ENCODE results near the gene IDI2. TPM values are rescaled to one million over a fixed set of nuclear protein-coding genes. Genes with fewer than 3 reads are reported as not detected.

IDI2 gene
- total RNA-seq, 2 donors from 2014 or later: 0.24 TPM; not detected in 1

GRCh38 chr10:985361-985760, 40.3 kb downstream of the IDI2 start:
- Histone ChIP-seq H3K4me3 (no peak overlapping the region), H3K27me3 (no peaks in the 10 kb centered on the region), H3K9me3 (no peaks in the 10 kb centered on the region), H3K36me3 (no peaks in the 10 kb centered on the region), H3K4me1 (peaks cover 0 to 39% of the 10 kb centered on the region in 2 donors), H3K27ac (no peak overlapping the region)
- no peak for DNase-seq (ENCODE audit: low spot score)
- TF ChIP-seq CTCF (IDR thresholded peaks at IDR 0.05): no peak

DNA sequence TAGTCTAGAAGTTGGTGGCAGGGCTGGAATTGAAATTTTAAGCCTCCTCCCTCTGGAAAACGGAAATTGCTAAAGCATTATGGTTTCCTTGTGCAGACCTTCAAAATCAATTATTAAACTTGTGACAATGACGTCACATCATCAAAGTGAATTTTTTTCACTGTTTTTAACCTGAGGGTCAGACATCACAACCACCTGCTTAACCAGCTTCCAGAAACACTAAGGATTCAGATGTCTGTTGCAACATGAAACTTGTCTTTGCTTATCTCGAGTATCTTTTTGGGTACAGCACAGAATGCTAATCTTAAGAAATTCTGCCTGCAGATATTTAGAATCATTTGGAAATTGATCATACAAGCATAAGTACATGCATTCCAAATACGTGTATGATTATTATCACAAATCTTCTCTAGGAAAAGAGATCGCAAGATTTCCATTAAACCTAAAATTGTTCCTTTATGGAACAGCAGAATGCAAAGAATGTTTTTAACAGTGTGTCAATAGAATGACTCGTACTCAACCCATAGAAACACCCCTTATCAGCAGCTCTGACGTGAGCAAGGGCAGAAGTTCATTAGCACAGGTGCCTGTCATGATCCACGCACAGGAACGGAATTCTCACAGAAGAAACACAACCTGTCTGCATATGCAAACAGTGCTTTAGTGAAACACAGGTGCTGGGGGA, 41.5 kb downstream of the IDI2 start:
- no peak for DNase-seq (ENCODE audit: low spot score)
- Histone ChIP-seq H3K27ac (no peak overlapping the region), H3K4me1 (peaks cover 0 to 27% of the 10 kb centered on the region in 2 donors), H3K27me3 (no peaks in the 10 kb centered on the region), H3K9me3 (peaks cover 0 to 6% of the 10 kb centered on the region in 2 donors), H3K4me3 (no peak overlapping the region), H3K36me3 (no peaks in the 10 kb centered on the region)
- no peak for TF ChIP-seq CTCF (IDR thresholded peaks at IDR 0.05)

DNA sequence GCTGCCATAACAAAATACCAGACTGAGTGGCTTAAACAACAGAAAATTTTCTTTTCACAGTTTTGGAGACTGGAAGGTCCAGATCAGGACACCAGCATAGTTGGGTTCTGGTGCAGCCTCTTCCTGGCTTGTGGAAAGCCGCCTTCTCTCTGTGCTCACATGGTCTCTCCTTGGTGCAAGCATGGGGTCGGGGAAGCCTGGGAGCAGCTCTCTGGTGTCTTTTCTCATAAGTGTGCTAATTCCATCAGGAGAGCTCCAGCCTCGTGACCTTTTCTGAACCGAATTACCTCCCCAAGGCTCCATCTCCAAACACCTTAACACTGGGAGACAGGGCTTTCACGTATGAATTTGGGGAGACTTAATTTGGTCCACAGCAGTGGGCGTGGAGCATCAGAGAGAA, 42.3 kb downstream of the IDI2 start:
- Histone ChIP-seq H3K36me3 (no peaks in the 10 kb centered on the region), H3K4me3 (no peak overlapping the region), H3K27me3 (no peaks in the 10 kb centered on the region), H3K27ac (no peak overlapping the region), H3K4me1 (peaks cover 0 to 22% of the 10 kb centered on the region in 2 donors), H3K9me3 (peaks cover 0 to 13% of the 10 kb centered on the region in 2 donors)
- no peak for TF ChIP-seq CTCF (IDR thresholded peaks at IDR 0.05)
- no peak for DNase-seq (ENCODE audit: low spot score)

- Histone ChIP-seq H3K9me3 (peaks cover 0 to 16% of the 10 kb centered on the region in 2 donors), H3K4me3 (no peak overlapping the region), H3K27me3 (no peaks in the 10 kb centered on the region), H3K4me1 (peaks cover 0 to 3% of the 10 kb centered on the region in 2 donors), H3K36me3 (no peaks in the 10 kb centered on the region), H3K27ac (no peak overlapping the region)
- no peak for TF ChIP-seq CTCF (IDR thresholded peaks at IDR 0.05)
- DNase-seq (ENCODE audit: low spot score): no peak
These were observed 45.1 kb downstream of the IDI2 start for GRCh38 chr10:980468-981093.

GRCh38 chr10:978826-979421, 46.7 kb downstream of the IDI2 start:
- no peak overlapping the region for H3K27ac ChIP-seq

More at GRCh38 chr10:978826-979421, 46.7 kb downstream of the IDI2 start:
- Histone ChIP-seq H3K4me1 (no peaks in the 10 kb centered on the region), H3K9me3 (peaks cover 0 to 16% of the 10 kb centered on the region in 2 donors), H3K4me3 (no peak overlapping the region), H3K27me3 (no peaks in the 10 kb centered on the region), H3K36me3 (no peaks in the 10 kb centered on the region)
- no peak for TF ChIP-seq CTCF (IDR thresholded peaks at IDR 0.05)
- no peak for DNase-seq (ENCODE audit: low spot score)
